Subcutaneous adipose tissue (tissue), 4 donors: ENCODE measurements around the gene UNC79. TPM values are rescaled to one million over a fixed set of nuclear protein-coding genes. Genes with fewer than 3 reads are reported as not detected.

Experiments used
- total RNA-seq, 4 donors: library from RNA; depleted of rRNA; stranded (reverse); fragments of >200 nt; gene quantifications; one replicate each; pipeline ENCODE4 v1.1.0, GENCODE V29; 2016
- TF ChIP-seq, protein P1 (sequence below): fragments of 450-650 bp; IDR thresholded peaks from one replicate; pipeline ENCODE4 v1.5.1; 2016; ENCODE audit warnings: low read depth, mild to moderate bottlenecking, control low read depth, antibody characterized with exemption, moderate library complexity

Gene UNC79
- total RNA-seq, 4 donors from 2014 or later, result 0.16 to 0.75 (median 0.28) TPM

DNA sequence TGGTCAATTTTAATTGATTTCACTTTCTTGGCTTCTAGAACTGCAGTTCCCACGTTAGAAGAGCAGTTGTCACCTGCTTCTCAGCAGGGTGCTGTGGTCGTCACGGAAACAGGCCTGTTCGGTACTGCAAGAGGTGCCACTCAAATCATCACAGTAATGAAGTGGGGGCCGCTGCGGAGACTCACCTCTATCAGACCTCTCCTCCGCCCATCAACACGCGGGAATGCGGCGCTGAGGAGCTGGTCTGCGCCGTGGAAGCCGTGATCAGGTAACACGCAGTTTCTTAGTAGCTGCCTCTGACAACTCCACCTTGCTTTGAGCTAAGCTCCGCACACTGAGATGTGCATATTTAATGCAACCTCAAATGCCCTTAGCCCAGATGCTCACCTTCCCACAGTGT is 107.2 kb downstream of the UNC79 start:
- TF ChIP-seq, protein P1, sequence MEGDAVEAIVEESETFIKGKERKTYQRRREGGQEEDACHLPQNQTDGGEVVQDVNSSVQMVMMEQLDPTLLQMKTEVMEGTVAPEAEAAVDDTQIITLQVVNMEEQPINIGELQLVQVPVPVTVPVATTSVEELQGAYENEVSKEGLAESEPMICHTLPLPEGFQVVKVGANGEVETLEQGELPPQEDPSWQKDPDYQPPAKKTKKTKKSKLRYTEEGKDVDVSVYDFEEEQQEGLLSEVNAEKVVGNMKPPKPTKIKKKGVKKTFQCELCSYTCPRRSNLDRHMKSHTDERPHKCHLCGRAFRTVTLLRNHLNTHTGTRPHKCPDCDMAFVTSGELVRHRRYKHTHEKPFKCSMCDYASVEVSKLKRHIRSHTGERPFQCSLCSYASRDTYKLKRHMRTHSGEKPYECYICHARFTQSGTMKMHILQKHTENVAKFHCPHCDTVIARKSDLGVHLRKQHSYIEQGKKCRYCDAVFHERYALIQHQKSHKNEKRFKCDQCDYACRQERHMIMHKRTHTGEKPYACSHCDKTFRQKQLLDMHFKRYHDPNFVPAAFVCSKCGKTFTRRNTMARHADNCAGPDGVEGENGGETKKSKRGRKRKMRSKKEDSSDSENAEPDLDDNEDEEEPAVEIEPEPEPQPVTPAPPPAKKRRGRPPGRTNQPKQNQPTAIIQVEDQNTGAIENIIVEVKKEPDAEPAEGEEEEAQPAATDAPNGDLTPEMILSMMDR, result no peak

DNA sequence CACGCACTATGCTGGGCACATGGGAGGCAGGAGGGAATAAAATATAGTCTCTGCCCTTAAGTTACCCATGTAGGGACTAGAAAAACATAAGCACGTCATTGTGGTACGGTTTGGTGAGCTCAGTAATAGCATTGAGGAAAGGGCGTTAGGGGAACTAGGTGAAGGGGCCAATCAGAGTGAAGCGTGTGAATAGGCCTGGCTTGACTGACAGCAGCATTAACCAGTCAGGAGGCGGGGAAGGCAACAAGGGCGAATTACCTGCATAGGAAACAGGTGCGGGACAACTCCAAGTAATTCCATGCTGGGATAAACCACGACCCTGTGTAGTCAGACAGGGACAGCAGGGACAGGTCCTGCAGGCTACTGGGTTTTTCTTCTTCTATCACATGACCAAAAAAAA is 107.7 kb downstream of the UNC79 start:
- TF ChIP-seq, protein P1, result no peak

DNA sequence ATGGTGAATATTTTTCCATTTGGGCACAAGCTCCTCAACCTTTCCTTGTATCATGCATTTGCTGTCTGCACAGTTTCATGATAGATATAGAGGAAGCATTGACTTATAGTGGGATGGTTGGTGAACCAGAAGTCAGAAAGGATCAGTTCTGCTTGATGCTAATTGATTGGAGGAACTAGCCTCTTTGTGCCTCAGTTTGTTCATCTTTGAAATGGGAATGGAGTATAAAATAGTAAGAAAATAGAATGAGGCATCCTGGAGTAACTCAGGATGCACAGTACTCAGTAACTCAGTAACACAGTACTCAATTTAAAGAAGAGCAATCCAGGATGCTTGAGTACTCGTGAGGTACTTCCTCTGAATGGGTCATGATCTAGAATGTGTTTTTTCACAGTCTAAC is 109.5 kb downstream of the UNC79 start:
- TF ChIP-seq, protein P1, result no peak

DNA sequence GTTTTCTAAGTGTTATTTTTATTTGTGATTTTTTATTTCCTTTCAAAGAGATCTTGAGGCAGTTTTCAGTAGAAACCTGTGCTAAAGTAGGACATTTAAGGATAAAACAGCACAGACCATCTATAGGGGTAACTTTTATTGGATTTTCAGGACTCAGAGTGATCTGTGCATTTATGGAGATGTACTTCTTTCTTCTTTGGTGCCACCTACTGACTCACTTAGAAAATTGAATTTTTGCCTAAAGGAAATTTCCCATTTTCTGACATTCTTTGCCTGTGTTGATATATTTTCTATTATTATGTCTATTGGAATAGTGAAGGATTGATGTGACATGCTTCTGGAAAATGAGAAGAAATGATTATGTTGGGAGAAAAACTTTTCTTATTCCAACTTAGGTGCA is 113.0 kb downstream of the UNC79 start:
- TF ChIP-seq, protein P1, result no peak

DNA sequence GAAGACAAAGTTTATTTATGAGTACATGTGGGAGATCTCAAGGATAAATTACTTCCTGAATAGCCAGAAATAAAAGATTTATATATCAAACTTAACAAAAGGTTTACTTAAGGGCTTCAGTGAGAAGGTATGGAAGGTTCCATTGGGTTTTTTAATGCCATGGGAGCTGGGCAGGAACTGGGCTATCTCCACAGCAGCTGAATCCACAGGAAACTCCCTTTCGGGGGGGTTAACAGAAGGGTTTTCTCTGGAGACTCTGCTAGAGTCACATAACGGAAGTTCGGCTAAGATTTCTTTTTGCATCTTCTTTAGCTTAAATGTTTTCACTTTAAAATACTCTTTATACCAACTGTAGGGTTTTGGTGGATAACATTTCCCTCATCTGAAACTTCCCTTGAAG is 113.5 kb downstream of the UNC79 start:
- TF ChIP-seq, protein P1, result no peak

DNA sequence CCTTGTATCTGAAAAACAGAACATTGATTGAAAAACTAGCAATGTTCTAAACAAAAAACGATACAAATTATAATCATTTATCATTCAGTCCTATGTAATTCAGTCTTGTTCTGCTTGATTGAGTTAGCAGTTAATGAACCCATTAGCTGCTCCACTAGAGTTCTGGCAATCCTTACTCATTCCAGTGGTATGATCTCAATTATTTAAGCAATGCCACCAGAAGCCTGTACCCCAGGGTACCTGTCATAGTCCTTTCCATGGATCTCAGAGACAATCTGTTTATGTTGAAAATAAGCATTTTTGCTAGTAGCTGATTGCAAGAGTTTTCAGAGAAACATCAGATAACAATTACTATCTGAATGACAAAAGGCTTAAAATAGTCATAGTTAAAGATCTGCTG is 115.9 kb downstream of the UNC79 start:
- TF ChIP-seq, protein P1, result no peak

- TF ChIP-seq, protein P1, result no peak
These were observed 117.5 kb downstream of the UNC79 start for GRCh38 chr14:93548102-93548843.
